HG03354 (cell line): Measurements from ENCODE around the gene UCKL1.
"Not testable (repeated sequence)": the region's sequence is repeated elsewhere in the genome, so short reads cannot be mapped to it uniquely, and the experiment has no call there.

Source experiments
- ATAC-seq: cut with Tn5 transposase; IDR thresholded peaks from one replicate; pipeline ENCODE4 v1.9.1; 2021; ENCODE audit warnings: mild to moderate bottlenecking; ENCODE audit not compliant: unreplicated experiment, poor library complexity, severe bottlenecking

UCKL1 gene

DNA sequence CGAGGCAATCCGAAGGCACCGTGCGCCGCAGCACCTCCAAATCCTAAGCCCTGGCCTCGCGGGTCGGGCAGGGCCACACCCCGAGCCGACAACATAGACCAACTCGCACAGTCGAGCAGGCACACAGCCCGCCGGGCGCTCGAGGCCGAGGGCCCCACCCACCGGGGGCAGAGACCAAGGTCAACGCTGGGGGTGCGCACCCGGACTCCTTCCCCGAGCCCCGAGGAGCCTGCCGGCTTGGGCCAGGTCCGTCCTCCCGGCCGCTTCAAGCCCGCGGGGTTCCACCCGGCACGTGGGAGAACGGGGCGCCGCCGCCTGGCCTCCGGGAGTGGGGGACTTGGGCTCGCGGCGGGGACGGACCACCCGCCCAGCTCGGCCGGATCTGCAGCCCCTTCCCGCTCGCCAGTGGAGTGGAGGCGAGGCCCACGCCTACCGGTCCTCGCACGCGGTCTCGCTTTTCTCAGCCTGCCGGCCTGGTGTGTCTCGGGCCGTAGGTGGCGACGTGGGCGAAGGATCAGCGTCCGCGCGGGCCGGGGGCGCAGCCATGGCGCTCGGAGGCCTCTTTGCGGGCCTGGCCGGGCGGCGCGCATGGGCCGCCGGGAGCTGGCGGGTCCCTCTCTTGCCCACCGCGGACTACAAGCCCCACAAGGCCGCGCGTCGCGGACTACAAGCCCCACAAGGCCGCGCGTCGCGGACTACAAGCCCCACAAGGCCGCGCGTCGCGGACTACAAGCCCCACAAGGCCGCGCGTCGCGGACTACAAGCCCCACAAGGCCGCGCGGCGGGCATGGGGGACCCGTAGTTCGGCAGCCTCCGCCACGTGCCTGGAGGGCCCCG, at the start of gene UCKL1:
Gene UCKL1 (minus strand): TSS at position 590 of the 837 bp plus-strand sequence. CDS start 44 bp downstream, at position 546.
- peak; percentile 76 for ATAC-seq

DNA sequence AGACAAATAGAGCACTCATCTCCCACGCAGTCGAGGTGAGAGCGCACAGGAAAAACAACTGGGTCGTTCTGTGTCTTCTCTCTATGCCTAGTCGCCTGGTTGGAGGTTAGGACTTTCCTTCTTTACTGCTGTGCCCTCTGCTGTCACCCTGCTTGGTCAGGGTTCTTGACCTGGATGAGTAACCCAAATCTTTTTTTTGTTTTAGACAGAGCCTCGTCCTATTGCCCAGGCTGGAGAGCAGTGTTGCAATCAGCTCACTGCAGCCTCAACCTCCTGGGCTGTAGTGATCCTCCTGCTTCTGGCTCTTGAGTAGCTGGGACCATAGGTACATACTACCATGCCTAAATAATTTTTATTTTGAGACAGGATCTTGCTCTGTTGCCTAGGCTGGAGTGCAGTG, 49.2 kb upstream of the UCKL1 start:
- no peak for ATAC-seq

GRCh38 chr20:64003960-64004725, 47.9 kb upstream of the UCKL1 start:
- no peak for ATAC-seq

GRCh38 chr20:64001607-64002011, 45.4 kb upstream of the UCKL1 start:
- no peak for ATAC-seq

DNA sequence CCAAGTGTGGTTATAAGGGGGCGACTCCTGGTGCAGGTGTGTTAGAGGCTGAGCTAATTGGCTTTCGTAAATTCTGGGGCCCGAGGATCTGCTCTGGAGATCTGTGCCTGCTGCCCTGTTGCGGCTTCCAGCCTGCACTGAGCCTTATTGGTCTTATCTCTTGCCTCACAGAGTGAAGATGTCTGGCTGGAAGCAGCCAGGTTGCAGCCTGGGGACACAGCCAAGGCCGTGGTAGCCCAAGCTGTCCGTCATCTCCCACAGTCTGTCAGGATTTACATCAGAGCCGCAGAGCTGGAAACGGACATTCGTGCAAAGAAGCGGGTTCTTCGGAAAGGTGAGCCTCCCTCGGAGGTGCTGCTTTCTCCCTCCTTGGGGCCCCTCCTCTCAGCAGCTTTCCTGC, 44.7 kb upstream of the UCKL1 start:
- no peak for ATAC-seq

GRCh38 chr20:63982937-63983336, 26.7 kb upstream of the UCKL1 start:
- no peak for ATAC-seq

DNA sequence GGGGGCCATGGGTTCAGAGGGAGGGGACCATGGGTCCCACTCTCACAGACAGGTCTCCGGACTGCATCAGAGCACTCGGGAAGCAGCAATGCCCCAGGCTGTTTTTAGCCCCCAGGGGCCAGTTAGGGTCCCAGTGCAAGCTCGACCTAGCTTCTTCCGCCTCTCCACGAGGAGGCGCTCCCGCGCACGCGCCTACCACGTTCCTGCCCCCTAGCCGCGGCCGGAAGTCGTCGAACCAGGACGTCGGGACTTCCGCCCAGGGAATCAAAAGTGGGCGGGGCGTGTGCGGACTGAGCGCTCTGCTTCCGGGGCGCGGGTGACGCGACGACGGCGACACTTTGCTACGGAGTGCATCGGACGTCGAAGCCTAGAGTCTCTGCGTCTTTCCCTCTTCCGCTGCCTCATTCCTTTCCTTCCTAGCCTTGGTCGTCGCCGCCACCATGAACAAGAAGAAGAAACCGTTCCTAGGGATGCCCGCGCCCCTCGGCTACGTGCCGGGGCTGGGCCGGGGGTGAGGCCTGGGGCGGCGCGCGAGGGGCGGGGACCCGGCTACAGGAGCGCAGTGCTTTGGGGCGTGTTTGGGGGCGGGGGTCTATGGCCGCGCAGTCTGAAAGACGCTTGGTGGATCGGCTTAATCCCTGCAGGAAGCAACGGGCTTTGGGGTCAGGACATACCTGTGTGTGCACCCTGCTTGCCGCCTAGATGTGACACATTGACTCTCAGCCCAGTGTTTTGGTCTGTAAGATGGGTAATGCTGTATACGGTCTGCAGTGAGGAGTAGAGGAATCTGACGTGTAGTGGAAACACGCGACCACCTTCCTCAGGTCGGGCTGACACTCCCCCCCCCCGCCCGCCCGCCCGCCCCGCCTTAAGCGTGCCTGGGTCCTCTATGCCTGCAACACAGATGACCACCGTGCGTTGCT, 24.9 kb upstream of the UCKL1 start, which contains the start of gene PRPF6:
Gene PRPF6 (plus strand): TSS at position 327 of the 923 bp plus-strand sequence. CDS start 114 bp downstream, at position 441.
- peak; percentile 60 for ATAC-seq

GRCh38 chr20:63980317-63980805, 24.1 kb upstream of the UCKL1 start:
- peak; percentile 1 for ATAC-seq

DNA sequence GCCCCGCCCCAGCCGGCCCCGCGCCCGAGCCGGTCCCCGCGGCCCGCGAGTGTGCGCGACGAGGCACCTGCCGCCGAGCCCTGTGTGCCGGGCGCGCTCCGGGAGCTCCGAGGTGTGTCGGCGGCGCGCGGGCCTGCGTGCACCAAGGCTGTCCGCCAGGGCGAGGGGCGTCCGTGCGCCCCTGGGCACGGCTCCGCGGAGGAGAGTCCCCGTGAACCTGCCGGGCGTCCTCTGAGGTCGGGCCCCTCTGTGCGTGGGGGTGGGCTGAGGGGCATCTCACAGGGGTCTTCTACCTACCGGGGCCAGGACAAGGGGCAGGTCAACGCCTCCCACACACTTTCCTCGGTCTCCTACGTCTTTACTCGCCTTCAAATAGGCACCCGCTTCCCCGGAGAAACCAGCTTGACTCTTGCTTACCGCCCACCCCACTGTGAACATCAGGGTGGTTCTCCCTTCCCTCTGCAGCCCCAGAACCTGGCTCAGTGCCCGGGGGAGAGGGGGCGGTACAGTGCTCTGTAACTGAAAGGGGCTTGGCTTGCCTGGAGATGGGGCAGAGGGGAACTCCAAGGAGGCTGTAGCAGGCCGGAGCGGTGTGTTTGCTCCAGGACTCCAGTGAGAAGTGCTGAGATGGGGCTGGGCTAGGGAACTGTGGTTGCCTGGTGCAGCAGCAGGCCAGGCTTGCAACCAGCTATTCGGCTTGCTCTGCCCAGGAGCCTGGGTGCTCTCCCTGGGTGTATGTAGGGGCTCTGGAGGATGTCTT, 23.5 kb upstream of the UCKL1 start, which contains the start of gene SAMD10:
Gene SAMD10 (minus strand): TSS at position 86 of the 760 bp plus-strand sequence. CDS start 175 bp downstream, outside the sequence.
- ATAC-seq, result peak; percentile 32

GRCh38 chr20:63979229-63979556, 23.0 kb upstream of the UCKL1 start:
- ATAC-seq, result no peak

DNA sequence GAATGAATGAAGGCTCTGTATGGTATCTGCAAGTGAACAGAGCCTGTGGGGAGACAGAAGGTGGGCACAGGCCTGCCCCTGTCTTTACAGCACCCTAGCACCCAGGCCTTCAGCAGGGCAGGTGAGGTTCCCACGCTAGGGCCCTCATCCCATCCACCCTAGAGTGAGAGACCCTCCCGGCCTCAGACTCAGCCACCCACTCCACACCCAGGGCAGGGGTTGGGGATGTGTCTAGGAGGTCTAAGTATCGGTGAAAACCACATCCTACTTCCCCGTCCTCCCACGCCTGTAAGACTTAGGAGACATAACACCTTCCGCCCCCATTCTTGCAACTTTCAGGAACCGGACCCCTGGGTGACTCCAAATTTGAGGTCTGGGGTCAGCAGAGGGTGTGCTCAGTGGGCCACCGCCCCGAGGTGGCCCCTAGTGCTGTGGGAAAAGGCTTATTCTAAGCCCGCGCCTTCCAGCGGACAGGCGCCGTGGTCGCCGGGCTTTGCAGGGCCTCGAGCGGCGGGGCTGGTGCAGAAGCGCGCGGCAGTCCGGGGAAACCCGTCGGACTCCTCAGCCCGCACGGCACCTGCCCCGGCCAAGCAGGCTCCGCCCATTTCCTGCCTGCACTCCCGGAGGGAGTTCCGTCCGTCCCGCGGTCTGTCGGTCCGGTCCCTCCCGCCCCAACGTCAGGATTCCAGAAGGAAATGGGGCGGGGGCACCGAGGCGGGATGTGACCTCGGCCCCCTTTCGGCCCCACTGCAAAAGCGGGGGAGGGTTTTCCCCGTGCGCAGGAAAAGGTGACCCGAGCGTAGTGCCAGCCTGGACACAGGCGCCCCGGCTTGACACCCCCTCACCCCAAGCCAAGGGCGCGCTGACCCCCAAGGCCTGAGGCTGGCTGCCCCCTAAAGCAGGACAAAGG, 22.4 kb upstream of the UCKL1 start:
- ATAC-seq, result peak; percentile 37

DNA sequence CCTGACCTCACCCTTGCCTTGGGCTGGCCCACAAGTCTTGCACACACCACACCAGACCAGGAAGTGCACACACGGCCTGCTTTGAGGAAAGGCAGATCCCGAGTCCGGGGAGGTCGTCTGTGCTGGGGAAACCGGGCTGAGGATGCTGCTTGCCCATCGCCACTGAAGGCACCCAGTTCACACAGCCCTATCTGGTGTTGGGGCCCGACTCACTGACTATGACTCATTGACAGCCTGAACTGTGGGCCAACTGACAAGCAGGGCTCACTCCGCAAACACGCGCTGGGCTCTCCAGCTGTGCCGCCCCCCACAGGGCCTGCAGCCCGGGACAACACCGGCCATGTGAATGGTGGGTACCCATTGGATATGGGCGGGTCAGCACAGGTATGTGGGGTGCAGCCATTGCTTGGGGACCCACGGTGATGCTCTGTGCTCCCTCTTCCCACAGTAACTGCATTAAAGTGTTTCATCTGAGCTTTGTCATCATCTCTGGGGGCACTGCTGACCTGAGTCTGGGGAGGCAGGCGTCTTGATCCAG, 21.6 kb upstream of the UCKL1 start:
- ATAC-seq, result no peak

DNA sequence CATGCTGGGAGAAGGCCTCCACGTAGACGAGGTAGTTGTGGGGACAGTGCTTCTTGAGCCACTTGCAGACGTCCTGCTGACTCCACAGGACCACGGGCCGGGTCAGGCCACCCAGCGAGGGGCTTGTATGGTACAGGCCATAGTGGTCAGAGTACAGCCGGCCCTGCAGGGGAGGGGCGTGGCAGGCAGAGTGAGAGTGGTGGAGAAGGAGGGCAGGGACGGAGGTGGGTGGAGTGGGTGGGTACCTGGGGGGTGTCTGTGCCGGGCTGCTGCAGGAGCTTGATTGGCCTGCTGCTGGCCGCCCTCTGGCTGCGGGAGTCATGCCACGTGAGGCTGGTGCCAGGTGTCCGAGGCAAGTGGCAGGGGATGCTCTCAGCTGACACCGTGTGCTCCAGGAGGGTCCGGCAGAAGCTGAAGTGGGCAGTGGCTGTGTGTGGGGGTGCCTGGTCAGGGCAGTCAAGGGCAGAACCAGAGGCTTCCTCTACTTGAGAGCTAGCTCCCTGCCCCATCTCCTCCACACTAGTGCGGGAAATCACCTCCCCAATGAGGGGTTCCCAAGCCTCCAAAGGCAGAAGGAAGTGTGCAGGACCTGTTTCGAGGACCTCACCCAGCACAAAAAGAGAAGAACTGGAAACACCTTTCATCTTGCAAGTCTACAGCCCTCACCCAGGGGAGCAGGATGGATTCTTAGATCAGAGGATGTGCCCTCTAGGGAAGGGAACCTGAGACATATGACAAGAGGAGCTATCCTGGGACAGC, 20.9 kb upstream of the UCKL1 start:
- ATAC-seq, result no peak

DNA sequence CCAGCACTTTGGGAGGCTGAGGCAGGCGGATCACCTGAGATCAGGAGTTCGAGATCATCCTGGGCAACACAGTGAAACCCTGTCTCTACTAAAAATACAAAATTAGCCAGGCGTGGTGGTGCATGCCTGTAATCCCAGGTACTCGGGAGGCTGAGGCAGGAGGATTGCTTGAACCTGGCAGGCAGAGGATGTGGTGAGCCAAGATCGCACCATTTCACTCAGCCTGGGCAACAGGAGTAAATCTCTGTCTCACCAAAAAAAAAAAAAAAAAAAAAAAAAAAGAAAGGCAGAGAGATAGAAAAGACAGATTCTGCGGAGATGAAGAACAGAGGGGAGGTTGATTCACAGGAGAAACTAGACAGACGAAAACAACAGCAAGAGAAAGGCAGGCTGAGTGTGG, 20.3 kb upstream of the UCKL1 start:
- ATAC-seq, result not testable (repeated sequence)

DNA sequence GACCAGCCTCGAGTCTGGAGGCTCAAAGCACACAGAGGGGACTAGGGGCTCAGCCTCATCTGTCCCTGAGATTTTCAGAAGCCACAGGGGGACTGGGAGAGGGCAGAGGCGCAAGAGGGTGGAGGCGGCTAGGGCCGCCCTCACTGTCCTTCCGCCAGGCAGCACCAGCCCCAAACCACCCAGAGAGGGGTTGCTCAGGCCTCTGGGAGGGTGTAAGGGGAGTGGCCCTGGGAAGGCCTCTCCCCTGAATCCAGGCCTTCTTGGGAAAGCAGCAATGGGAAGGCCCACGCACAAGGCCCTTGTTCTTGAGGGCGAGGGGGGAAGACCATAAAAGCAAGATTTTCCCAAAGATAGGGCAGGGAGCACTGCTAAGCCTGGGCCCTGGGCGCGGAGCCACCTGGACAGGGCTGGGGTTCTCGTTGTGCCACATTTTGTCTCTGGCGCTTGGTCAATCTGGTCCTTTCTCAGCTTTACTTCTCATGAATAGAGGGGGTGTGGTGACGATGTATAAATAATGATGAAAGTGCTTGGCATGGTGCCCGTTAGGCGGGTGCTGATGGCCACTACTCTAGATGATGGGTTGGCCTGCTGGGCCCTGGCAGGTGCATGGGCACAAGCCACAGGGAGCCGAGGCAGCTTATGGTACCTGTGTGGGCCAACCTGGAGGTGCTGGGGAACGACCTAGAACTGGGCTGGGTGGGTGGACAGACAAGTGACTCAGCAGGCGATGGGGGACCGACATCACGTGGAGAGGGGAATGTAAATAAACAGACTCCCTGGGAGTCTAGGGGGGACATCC, 18.4 kb upstream of the UCKL1 start:
- no peak for ATAC-seq
